ENCODE data around the gene EEPD1. TPM values are rescaled to one million over a fixed set of nuclear protein-coding genes. Genes with fewer than 3 reads are reported as not detected.

EEPD1 gene
- total RNA-seq, 1 donor from 2014 or later = 0.64 TPM

DNA sequence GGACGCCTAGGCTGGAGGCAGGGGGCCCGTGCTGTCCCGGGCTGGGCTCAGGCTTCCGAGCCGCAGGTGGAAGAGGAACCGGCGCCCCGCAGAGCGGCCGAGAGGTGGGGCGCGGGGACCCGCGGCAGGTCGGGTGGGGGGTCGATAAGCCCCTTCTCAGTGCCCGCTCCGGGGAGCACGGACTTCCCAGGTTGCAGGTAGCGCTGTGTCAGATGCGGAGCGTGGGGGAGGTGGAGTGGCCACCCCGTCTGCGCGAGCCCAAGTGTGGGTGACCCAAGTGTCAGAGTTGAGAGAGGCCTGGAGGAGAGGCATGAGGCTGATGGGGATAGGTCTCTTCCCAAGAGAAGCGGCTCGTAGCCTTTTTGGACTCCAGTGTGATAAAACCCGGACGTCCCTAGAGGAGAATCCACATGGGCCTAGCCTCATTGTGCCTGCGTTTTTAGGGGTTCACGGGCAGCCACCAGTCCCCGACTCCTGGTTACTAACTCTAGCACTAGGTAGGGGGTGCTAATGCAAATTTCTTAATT is 580 bp downstream of the EEPD1 start:
- DNase-seq (no peak), ATAC-seq (ENCODE audit: low read depth) (no peak)
- TF ChIP-seq, protein P1, sequence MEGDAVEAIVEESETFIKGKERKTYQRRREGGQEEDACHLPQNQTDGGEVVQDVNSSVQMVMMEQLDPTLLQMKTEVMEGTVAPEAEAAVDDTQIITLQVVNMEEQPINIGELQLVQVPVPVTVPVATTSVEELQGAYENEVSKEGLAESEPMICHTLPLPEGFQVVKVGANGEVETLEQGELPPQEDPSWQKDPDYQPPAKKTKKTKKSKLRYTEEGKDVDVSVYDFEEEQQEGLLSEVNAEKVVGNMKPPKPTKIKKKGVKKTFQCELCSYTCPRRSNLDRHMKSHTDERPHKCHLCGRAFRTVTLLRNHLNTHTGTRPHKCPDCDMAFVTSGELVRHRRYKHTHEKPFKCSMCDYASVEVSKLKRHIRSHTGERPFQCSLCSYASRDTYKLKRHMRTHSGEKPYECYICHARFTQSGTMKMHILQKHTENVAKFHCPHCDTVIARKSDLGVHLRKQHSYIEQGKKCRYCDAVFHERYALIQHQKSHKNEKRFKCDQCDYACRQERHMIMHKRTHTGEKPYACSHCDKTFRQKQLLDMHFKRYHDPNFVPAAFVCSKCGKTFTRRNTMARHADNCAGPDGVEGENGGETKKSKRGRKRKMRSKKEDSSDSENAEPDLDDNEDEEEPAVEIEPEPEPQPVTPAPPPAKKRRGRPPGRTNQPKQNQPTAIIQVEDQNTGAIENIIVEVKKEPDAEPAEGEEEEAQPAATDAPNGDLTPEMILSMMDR (IDR thresholded peaks at IDR 0.05) = no peak
- intact Hi-C loops (cut with micrococcal nuclease) = loop anchor here (1.0 to 10.0 kb wide), 6 partner anchors 166 to 1294 kb away; partner anchors contain the start of genes DPY19L1, ELMO1 and HERPUD2
- H3K36me3 Mint-ChIP-seq (ENCODE audit: low read depth) = no peaks in the 10 kb centered on the region
- no peak overlapping the region for H3K27ac Mint-ChIP-seq
- H3K9me3 Mint-ChIP-seq = no peaks in the 10 kb centered on the region
- H3K4me1 Mint-ChIP-seq = peaks cover 11% of the 10 kb centered on the region
- peak overlapping the region; percentile 80 for H3K4me3 Mint-ChIP-seq
- H3K27me3 Mint-ChIP-seq = peaks cover 3% of the 10 kb centered on the region
- ChIA-PET POLR2A (no interaction called here), CTCF (no interaction called here)

DNA sequence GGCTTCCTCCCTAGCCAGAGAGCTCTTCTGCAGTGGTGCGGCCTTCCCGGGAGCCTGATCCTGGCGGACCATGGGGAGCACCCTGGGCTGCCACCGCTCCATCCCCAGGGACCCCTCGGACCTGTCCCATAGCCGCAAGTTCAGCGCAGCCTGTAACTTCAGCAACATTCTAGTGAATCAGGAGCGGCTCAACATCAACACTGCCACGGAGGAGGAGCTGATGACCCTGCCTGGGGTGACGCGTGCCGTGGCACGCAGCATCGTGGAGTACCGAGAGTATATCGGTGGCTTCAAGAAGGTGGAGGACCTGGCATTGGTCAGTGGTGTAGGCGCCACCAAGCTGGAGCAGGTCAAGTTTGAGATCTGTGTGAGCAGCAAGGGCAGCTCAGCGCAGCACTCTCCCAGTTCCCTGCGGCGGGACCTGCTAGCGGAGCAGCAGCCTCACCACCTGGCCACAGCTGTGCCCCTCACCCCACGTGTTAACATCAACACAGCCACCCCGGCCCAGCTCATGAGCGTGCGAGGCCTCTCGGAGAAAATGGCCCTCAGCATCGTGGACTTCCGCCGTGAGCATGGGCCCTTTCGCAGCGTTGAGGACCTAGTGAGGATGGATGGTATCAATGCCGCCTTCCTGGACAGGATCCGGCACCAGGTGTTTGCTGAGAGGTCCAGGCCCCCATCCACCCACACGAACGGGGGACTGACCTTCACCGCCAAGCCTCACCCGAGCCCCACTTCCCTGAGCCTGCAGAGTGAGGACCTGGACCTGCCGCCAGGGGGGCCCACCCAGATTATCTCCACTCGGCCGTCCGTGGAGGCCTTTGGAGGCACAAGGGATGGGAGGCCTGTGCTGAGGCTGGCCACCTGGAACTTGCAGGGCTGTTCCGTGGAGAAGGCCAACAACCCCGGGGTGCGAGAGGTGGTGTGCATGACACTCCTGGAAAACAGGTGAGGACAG is 1.5 kb downstream of the EEPD1 start:
- H3K36me3 Mint-ChIP-seq (ENCODE audit: low read depth) = no peaks in the 10 kb centered on the region
- no peak overlapping the region for H3K27ac Mint-ChIP-seq
- intact Hi-C loops (cut with micrococcal nuclease) = loop anchor here (5.0 to 10.0 kb wide), 4 partner anchors 167 to 1293 kb away; partner anchors contain the start of gene ELMO1
- H3K27me3 Mint-ChIP-seq = peaks cover 3% of the 10 kb centered on the region
- no peak for DNase-seq
- TF ChIP-seq, protein P1 (IDR thresholded peaks at IDR 0.05) = no peak
- CTCF ChIA-PET = no interaction called here
- ATAC-seq (ENCODE audit: low read depth) = no peak
- H3K9me3 Mint-ChIP-seq = no peaks in the 10 kb centered on the region
- POLR2A ChIA-PET = no interaction called here
- peak overlapping the region; percentile 80 for H3K4me3 Mint-ChIP-seq
- H3K4me1 Mint-ChIP-seq = peaks cover 11% of the 10 kb centered on the region

DNA sequence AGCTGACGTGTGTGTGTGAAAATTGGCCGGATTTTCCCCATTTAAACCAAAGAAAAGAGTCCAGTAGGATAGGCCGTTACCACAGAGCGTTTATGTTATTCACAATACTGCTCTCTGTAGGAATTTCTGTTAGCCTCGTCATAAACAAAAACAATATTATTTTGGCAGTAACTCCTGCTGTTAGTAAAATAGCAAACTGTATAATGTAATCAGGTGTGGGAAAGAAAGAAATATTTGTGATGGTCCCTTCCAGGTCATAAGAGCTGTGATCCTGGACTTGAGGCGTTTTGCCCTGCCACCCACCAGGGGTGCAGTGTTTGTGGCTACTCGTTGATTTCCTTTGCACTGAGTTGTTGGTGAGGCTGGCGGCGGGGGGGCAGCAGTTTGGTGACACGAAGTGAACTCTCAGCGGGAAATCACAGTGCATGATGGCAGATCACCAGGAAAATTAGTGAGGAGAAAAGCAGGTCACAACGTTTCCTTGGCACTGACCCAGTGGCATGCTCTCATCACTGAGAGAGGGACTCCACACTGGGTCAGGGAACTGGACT is 2.8 kb downstream of the EEPD1 start:
- H3K9me3 Mint-ChIP-seq = no peaks in the 10 kb centered on the region
- peaks cover 11% of the 10 kb centered on the region for H3K4me1 Mint-ChIP-seq
- no peak for ATAC-seq (ENCODE audit: low read depth)
- CTCF ChIA-PET = no interaction called here
- POLR2A ChIA-PET = no interaction called here
- TF ChIP-seq, protein P1 (IDR thresholded peaks at IDR 0.05) = no peak
- intact Hi-C loops (cut with micrococcal nuclease) = loop anchor here (10.0 kb wide), 1 partner anchor 431 kb away; no protein-coding TSS in a partner anchor
- no peak for DNase-seq
- no peak overlapping the region for H3K27ac Mint-ChIP-seq
- H3K27me3 Mint-ChIP-seq = peaks cover 3% of the 10 kb centered on the region
- H3K4me3 Mint-ChIP-seq = no peak overlapping the region
- no peaks in the 10 kb centered on the region for H3K36me3 Mint-ChIP-seq (ENCODE audit: low read depth)

DNA sequence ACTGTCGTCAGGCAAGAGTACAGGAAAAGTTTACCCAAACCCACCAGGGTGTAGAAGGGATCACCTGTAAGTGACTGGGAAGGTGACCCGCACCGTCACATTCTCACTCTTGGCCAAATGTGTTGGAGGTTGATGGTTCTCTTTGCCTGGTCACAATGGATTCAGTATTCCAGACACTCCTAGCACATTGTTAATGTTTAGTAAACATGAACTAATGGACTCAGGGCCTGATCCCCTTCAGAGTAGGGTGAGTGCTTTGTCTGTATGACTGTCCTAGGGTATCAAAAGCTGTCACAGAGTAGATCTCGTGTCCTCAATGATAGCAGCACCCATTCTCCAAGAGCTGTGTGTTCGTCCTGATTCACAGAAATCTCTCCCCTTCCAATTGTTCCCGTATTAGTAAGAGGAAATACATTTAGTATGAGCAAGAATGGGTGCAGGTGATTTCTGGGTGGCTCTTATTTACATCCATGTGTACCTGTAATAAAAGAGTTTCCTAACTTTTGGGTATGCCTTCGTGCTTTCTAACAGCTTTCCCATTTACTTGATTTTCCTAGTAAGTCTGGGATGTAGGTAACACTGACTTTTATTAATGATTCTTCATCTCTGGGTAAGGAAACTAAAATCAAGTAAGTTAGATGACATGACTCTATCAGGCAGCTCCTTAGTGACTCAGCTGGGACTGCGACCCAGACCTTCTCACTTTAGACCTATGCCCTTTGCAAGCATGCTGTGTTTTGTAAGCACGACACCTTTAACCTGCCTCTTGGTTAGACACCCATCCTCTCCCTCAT is 4.7 kb downstream of the EEPD1 start:
- no peak overlapping the region for H3K4me3 Mint-ChIP-seq
- no peaks in the 10 kb centered on the region for H3K9me3 Mint-ChIP-seq
- ATAC-seq (ENCODE audit: low read depth) = no peak
- no peak for DNase-seq
- TF ChIP-seq, protein P1 (IDR thresholded peaks at IDR 0.05) = no peak
- H3K27ac Mint-ChIP-seq = no peak overlapping the region
- H3K27me3 Mint-ChIP-seq = peaks cover 3% of the 10 kb centered on the region
- ChIA-PET CTCF (no interaction called here), POLR2A (no interaction called here)
- H3K36me3 Mint-ChIP-seq (ENCODE audit: low read depth) = no peaks in the 10 kb centered on the region
- intact Hi-C loops (cut with micrococcal nuclease) = loop anchor here (10.0 kb wide), 1 partner anchor 433 kb away; no protein-coding TSS in a partner anchor
- H3K4me1 Mint-ChIP-seq = peaks cover 7% of the 10 kb centered on the region
